HG03045 (cell line): ENCODE results near the gene IFNLR1.

Source experiments
- ATAC-seq: cut with Tn5 transposase; IDR thresholded peaks from one replicate; pipeline ENCODE4 v1.9.1; 2021; ENCODE audit warnings: mild to moderate bottlenecking, moderate library complexity; ENCODE audit not compliant: unreplicated experiment

Gene IFNLR1

GRCh38 chr1:24178407-24178806 lies 8.7 kb downstream of the IFNLR1 start:
- ATAC-seq, result no peak

GRCh38 chr1:24177161-24177560 lies 9.9 kb downstream of the IFNLR1 start:
- ATAC-seq, result no peak

DNA sequence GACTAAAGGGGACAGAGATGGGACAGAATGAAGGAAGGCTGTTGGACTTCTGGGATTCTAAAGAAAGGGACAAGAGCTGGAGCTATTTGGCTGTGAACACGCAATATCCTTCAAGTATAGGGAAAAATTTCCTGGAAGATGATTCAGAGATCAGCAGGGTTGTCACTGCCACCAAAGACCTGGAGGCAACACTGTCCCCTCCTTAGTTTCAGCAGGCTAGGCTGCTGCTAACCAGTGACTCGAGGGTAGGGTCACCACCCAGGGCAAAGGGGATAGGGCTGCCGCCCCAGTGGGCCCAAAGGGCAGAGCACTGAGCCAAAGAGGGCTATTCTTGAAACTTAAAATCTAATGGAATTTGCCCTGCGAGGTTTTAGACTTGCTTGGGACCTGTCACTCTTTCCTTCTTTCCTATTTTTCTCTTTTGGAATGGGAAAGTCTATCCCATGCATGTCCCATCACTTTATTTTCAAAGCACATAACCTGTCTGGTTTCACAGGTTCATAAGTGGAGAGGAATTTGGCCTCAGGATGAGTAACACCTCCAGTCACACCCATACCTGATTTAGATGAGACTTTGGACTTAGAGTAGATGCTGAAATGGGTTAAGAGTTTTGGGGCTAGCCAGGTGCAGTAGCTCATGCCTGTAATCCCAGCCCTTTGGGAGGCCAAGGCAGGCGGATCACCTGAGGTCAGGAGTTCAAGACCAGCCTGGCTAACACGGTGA lies 11.9 kb downstream of the IFNLR1 start:
- no peak for ATAC-seq

GRCh38 chr1:24173638-24174575 lies 13.2 kb downstream of the IFNLR1 start:
- no peak for ATAC-seq

GRCh38 chr1:24172598-24172997 lies 14.5 kb downstream of the IFNLR1 start:
- ATAC-seq, result no peak

DNA sequence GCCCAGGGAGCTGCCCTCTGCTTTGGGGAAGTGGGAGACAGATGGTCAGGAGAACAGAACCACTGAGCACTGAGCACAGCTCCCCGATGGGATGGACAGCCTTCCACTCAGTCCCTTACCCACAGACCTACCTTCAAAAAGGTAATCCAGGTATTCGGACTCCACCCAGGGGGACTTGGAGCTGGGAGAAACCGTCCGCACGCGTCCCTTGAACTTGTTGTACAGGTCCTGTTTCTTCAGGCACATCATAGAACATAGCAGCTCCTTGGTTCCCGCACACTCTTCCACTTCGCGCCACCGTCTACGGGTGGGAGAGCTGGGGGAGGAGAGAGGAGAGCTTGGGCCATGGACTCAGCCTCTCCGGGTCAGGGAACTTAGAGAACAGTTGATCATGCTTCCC lies 17.8 kb downstream of the IFNLR1 start:
- no peak for ATAC-seq

GRCh38 chr1:24168245-24168644 lies 18.8 kb downstream of the IFNLR1 start:
- no peak for ATAC-seq

GRCh38 chr1:24167008-24167407 lies 20.1 kb downstream of the IFNLR1 start:
- ATAC-seq, result no peak

- ATAC-seq, result no peak
Measured at GRCh38 chr1:24165500-24165899, 21.6 kb downstream of the IFNLR1 start.

- ATAC-seq, result no peak
Measured at GRCh38 chr1:24164004-24164403, 23.1 kb downstream of the IFNLR1 start.

DNA sequence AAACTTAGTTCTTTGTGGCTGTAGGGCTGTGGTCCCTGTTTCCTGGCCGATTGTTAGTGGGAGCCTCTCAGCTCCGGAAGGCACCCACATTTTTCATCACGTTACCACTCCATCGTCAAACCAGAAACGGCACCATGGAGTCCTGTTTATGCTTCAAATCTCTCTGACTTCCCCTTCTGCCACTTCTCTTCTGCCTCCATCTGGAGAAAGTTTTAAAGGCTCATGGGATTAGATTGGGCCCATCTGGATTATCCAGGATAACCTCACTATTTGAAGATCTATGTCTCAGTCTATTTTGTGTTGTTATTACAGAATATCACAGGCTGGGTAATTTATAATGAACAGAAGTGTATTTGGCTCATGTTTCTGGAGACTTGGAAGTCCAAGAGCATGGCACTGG lies 24.9 kb downstream of the IFNLR1 start:
- no peak for ATAC-seq

DNA sequence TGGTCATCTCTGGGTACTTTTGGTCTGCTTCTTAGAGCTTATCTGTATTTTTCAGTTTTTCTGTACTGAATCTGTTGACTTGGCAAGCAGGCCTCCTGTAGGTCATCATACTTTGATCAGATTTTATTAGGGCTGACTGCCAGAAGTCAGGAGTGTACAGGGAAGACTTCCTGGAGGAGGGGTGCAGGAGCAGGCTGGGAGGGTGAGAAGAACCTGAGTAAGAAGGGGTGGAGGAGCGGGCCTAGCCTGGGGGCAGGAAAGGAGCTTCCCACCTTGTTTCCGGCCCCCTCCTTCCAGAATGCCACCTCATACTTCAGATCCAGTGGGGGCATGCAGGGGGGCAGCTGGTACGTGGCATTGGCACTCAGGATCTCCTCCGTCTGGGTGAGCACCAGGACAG lies 25.8 kb downstream of the IFNLR1 start:
- ATAC-seq, result no peak

GRCh38 chr1:24159366-24159765 lies 27.7 kb downstream of the IFNLR1 start:
- no peak for ATAC-seq

DNA sequence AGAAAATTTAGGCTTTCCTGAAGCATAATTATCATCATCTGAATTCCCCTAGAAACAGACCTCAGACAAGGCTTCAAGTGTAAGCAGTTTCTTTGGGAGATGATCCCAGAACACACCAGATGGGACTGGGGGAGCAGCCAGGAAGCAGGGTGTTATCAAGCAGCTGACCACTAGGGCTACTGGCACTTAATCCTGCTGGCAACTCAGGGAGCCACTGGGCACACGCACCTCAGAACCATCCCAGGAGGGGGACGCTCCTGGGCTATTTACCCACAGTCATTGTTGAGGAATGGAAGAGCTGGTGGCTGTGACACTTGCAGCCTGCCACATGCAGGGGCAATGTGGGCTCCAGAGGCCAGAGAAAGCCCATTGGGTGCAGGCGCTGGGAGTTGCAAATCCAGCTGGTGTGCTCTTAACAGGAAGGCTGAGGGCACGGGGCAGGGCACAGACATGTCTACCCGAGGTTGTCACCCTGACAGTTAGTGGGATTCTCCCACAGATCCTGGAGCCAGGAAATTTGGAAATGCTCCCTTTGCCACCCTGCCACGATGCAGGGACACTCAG lies 29.1 kb downstream of the IFNLR1 start:
- no peak for ATAC-seq

- no peak for ATAC-seq
Measured at GRCh38 chr1:24156542-24157260, 30.4 kb downstream of the IFNLR1 start.

DNA sequence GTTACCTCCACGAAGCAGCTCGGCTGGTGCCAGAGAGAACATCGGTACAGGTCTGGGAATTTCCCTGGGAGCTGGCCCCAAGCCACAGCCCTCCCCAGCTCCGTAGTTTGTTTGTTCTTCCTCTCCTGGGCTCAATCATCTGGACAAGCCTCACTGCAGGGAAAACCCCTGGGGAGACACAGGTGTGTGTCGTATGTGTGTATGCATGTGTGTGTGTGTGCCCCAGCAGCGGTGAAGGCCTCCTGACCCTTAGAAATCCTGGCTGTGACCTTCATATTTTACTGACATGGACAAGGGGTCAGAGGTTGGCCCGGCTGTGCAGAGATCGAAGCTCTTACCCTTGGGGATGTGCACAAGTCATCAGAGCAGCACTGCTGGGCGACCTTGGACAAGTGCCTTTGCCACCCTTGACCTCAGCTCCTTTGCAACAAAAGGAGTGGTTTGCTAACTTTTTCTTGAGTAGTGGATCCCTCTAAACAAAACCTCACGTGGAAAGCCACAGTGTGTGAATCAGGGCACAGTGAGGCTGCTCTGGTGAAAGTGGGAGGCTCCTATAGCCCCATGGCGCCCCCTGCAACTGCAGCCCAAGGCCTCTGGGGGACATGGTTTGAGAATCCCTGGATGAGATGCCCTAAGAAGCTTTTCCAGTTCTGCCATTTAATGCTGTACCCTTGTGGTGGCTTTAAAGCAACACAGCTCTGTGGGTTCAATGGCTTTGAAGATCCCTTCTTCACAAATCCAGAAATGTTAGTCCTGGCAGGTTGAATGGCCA lies 31.9 kb downstream of the IFNLR1 start:
- ATAC-seq, result no peak

GRCh38 chr1:24154215-24154614 lies 32.9 kb downstream of the IFNLR1 start:
- ATAC-seq, result no peak

- no peak for ATAC-seq
Measured at GRCh38 chr1:24152631-24153494, 34.2 kb downstream of the IFNLR1 start.

DNA sequence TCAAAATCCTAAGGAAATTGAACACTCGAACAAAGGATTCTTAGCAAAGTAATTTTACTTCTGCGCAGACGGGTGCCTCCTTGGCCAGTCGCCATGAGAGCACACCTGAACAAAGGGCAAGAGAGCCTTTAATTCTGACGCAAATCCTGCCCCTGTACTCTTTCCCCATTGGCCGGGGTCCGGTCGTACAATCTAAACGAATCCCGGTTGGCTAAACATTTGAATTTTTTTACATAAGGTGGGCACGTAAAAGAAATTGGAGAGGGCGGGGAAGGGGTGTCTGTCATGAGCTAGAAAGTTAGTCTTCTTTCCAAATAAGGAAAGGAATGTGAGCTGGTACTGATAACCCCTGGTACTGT lies 35.9 kb downstream of the IFNLR1 start:
- ATAC-seq, result no peak
